ENCODE results near the gene HAUS8.
A peak's percentile ranks its signal among the peaks of the same experiment; 100 is the strongest.
"Not testable (repeated sequence)": the region's sequence is repeated elsewhere in the genome, so short reads cannot be mapped to it uniquely, and the experiment has no call there.

The HAUS8 gene

DNA sequence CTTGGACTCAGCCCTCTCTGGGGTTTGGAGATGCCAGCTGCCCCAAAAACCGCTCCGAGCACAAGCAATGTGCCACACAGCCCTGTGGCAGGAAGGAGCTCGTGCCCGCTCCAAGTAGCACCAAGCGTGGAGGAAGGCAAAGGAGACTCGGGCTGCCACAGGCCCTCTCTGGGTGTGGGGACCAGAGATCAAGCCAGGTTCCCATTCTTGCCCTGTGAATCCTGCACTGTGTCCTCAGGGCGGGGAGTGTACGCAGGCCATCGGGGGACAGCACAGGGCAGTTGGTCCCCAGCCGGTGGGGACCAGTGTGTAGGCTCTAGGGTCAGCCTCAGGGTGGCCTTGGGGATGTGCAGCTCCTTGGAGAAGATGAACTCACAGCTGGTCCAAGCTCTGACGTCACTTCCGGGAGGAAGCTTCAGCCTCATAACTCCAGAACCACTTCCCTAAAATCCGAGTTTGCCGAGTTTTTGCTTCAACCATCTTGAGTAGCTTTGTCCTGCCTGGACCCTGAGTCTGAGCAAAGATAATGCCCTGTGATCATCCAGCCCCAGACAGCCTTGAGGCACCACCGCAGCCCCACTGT is 39.3 kb downstream of the HAUS8 start:
- no peak for DNase-seq (ENCODE audit: low spot score)

DNA sequence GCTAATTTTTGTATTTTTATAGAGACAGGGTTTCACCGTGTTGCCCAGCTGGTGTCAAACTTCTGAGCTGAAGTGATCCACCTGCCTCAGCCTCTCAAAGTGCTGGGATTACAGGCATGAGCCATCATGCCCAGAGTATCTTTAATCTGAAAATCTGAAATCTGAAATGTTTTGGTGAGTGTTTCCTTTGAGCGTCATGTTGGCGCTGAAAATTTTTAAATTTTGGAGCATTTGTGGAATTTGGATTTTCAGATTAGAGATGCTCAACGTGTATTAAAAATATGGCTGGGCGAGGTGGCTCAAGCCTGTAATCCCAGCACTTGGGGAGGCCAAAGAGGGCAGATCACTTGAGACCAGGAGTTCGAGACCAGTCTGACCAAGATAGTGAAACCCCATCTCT is 43.5 kb downstream of the HAUS8 start:
- DNase-seq (ENCODE audit: low spot score), result no peak

DNA sequence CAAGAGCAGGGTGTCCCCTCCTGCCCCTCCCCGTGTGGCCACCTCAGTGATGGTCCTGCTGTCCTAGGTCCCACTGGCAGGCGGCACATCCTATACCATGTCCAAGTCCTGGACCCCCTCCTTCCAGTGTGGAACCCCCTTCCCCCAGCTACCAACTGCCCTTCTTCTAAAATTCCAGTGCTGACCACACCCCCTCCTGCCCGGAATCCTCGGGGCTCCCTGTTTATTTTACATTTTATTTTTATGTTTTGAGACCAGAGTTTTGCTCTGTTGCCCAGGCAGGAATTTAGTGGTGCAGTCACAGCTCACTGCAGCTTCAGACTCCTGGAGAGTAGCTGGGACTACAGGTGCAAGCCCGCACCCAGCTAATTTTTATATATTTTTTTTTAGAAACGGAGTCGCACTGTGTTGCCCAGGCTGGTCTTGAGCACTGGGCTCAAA is 47.7 kb downstream of the HAUS8 start:
- DNase-seq (ENCODE audit: low spot score), result no peak

DNA sequence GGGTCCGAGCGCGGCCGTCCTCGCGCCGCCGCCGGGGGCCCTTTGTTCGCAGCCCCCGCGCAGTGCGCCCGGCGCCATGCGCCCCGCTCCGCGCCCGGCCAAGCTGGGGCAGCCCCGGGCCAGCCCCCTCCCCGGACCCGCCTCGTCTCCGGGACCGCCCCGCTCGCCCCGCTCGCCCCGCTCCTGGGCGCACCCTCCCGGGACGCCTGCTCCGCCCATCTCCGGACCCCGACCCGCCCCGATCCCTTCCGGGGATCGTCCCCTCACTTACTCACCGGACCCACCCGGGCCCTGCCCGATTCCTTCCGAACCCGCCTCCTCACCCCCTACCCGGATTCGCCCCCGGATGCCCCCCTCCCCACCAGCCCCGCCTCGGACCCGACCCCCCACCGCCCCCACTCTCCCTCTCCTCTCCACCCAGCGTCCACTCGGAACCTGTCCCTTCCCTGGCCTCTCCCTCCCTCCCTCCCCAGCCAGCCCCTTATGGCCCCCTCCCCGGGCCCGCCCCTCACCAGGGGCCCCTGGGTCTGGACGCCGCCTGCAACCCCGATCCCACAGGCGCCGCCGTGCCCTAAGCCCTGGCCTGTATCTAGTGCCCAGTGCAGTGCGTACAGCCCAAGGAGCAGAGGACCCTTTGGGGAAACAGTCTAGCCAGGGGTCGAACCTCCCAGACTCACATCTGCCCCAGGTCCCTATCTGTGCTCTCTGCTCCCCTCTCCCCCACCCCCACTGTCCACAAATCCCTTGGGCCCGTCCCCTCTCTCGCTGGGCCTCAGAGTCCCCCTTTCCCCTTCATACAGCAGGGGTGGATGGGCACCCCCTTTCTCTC is 48.3 kb downstream of the HAUS8 start, which contains the start of gene CPAMD8:
CPAMD8 (minus strand) TSS at position 105 of the 829 bp plus-strand sequence. CDS start 168 bp downstream, outside the sequence.
- DNase-seq (ENCODE audit: low spot score), result no peak

DNA sequence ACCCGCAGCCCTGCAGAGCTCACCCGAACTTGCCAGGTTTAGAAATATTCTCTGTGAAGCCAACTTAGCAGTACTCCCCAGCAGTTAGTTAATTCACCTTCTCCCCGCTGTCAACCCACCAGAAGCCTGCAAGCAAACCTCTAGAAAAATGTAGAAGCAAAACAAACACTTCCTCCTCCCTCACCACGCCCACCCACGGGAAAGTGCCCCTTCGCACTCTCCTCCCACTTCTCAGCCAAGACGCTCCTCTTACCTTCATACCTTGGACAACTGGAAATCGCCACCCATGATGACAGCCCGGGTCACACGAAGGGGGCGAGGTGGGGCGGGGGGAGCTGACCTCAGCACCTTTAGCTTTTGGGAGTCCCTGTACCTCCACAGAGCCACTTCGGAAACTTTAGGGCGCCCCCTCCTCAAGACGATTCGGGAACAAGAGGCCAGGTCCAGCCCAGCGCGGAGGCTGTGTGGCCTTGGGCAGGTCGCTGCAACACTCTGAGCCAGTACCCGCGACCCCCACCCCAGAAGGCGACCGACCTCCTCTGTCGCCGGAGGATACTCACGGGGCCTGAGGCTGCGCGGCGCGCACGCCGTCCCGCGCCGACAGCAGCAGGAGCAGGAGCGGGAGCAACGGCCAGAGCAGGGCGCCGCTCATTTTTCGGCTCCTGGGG is 49.1 kb downstream of the HAUS8 start:
- DNase-seq (ENCODE audit: low spot score), result no peak

DNA sequence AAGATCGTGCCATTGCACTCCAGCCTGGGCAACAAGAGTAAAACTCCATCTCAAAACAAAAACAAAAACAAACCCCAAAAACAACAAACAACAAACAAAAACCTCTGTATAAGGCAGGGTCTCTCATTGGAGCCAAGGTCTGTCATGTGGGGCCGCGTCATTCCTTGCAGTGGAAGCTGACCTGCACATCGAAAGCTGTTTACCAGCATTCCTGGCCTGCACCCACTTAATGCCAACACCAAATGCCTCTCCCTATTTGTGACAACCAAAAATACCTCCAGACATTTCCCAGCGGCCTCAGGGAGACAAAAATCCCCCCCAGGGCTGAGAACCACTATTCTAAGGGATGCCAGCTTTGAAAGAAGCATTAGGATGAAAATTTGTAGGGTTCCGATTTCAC is 49.9 kb downstream of the HAUS8 start:
- no peak for DNase-seq (ENCODE audit: low spot score)

DNA sequence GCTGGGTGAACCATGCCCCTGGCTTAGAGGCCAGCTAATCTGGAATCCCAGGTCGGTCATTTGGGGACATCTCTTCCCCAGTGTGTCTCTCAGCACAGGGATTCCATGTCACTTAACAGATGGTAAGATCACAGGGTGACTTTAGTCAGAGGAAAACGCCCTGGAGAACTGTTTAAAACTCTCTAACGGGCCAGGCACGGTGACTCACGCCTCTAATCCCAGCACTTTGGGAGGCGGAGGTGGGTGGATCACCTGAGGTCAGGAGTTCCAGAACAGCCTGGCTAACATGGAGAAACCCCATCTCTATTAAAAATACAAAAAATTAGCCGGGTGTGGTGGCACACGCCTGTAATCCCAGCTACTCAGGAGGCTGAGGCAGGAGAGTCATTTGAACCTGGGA is 50.3 kb downstream of the HAUS8 start:
- not testable (repeated sequence) for DNase-seq (ENCODE audit: low spot score)

DNA sequence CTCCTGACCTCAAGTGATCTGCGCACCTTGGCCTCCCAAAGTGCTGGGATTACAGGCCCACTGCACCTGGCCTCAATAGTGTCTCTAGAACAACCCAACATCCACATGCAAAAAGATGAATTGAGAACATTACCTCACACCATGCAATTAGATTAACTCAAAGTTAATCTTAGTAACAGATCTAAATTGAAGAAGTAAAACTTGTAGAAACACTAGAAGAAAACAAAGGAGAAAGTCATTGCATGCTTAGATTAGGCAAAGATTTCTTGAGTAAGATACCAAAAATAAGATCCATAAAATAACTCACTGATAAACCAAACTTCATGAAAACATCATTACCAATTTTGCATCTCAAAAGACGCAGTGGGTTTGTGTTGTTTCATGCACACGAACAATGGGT is 51.4 kb downstream of the HAUS8 start:
- DNase-seq (ENCODE audit: low spot score), result no peak

DNA sequence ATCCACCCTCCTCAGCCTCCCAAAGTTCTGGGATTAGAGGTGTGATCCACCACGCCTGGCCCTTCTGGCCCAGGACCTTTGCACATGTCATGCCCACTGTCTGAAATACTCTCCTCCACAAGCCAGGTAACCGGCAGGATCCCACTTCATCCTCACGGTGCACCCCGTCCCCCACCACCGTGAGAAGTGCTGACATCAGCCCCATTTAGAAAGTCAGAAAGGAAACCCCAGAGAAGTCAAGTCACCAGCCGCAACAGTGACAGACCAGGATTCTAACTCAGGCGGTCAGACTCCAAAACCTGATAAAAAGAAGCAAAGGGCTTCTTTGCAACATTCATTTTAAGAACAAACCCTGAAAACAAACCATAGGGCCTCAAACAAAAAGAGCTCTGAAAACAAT is 52.5 kb downstream of the HAUS8 start:
- DNase-seq (ENCODE audit: low spot score), result no peak

DNA sequence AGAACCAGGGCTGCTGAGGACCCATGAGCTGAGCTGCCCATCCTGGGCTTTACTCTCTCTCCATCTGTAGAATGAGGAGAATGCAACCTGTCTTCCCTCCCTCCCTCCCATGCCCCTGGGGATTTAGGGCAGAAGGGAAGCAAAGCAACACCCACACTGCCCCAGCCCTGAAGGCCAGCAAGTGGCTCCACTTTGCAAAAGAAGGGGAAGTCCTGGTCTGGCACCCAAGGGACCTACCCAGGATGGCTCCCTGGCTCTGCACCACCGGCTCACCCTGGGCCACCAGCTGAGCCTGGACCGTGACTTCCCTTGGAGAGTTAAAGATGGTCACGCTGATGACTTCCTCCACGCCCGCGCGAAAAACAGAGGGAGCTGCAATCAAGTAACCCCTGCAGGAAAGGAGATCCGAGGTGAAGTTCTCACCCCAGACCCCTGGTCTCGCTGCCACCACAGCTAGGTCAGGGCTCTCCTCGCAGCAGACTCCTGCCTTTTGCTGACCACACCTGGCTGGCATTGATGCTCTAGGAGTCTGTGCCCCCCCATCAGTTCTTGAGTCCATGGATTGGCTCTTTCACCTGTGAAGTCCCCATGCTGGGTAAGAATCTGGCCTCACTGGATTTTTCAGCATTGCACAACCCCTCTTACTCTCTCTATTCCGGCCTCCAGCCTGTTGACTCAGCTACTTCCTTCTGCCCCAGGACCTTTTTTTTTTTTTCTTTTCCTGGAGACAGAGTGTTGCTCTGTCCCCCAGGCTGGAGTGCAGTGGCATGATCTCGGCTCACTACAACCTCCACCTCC is 53.3 kb downstream of the HAUS8 start:
- no peak for DNase-seq (ENCODE audit: low spot score)

DNA sequence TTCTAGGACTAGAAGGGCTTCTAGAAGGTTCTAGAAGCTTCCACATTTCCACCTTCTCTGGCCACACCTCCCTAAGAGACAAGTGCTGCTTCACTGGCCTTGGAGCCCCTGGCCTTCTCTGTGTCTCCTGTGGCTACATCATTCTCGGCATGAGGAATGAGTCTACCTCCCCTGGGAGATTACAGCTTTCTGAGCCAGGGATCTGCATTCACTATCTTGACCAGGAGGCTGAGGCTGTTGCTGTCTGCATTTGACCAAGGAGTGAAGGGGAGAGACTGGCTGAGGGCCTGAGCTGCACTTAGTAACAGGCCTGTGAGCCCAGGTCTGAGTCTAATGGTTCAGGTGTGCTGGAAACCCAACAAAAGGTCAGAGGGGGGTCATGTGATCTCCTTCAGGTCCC is 53.9 kb downstream of the HAUS8 start:
- no peak for DNase-seq (ENCODE audit: low spot score)

DNA sequence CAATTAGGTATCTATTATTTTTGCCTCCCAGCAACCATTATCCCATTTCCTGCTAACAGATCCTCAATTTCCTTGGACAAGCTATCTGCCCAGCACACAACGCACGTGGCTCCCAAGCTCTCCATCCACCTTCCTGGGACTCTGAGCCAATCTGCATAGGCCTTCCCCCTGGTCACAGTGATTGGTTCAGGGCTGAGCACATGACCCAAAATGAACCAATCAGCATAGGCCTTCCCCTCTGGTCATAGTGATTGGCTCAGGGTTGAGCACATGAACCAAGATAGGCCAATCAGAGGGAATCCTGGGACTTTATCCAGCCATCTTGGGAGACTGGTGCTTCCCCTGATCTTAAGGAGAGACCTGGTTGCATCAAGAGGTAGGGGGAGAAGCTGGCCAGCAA is 54.4 kb downstream of the HAUS8 start:
- DNase-seq (ENCODE audit: low spot score), result no peak

DNA sequence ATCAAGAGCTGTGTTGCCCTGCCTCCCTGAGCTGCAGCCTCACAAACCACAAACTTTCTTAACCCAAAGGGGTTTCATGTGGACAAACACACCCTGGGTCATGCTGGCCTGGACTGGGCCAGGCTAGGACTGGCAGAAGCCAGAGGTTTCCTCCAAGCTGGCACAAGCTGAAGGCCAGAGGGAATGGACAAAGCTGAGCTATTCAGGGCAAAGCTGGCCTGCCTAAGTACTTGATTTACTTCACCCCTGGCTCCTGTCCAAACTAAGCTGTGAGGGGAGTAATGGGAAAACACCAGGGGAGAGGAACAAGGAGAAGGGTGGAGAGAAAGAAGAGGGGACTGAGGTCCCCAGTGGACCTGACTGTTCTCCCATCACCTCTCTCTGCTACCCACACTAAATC is 54.9 kb downstream of the HAUS8 start:
- DNase-seq (ENCODE audit: low spot score), result no peak

DNA sequence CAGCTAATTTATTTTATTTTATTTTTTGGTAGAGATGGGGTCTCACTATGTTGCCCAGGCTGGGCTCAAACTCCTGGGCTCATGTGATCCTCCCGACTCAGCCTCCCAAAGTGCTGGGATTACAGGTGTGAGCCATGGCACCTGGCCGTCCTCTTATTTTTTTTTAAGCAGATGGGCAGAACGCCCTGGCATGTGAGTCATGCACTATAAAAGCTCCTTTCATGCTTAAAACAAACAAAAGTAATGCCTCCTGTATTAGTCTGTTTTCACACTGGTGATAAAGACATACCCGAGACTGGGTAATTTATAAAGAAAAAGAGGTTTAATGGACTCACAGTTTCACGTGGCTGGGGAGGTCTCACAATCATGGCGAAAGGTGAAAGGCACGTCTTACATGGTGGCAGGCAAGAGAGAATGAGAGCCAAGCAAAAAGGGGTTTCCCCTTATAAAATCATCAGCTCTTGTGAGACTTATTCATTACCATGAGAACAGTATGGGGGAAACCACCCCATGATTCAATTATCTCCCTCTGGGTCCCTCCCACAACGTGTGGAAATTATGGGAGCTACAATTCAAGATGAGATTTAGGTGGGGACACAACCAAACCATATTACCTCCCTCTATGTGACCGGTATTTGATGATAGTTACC is 60.9 kb downstream of the HAUS8 start:
- DNase-seq (ENCODE audit: low spot score), result not testable (repeated sequence)

DNA sequence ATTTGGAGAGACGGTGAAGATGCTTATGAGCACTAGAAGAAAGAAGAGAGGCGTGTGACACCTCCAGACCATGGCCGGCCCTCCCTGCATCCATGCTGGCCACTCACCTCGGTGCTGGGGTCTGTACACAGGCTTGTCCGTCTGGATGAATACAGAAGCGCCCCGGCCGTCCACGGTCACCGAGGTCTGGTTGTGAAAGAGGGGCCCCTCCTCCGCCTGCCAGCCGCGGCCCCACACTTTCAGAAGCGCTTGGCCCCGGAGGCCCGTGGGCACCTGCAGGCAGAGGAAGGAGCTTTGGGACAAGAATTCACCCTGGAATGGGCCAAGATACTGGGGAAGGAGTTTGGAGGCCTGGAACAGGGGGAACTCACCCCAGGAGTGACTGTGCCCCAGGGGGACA is 63.8 kb downstream of the HAUS8 start:
- no peak for DNase-seq (ENCODE audit: low spot score)

DNA sequence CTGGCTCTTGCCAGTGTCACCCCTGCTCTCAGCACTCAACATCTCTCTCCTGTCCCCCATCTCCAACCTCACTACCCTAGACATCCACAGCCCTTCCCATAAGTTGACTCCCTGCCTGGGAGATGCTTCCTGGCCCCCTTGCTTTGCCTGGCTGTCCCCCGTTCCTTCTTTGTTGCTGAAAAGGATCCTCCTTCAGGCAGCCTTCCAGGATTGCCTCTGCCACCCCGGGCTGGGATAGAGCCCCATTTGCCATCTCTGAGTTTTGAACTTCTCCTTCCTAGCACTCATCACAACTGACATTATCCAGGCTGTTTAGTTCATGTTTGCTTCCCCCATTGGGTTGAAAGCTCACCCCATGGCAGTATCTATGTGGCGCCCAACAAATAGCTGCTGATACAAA is 68.7 kb downstream of the HAUS8 start:
- no peak for DNase-seq (ENCODE audit: low spot score)

DNA sequence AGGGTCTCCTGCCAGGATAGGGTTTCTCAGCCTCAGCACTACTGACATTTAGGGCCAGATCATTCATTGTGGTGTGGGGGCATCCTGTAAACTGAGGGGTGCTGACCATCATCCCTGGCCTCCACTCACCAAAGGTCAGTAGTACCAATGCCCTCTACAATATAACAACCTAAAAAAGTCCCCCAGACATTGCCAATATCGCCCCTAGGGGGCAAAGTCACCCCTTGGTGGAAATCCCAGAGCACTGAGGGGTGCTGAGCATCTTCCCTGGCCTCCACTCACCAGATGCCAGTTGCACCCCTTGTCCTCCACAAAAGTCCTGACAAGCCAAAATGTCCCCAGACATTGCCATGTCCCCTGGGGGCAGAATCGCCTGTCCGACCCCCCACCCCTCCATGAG is 70.3 kb downstream of the HAUS8 start:
- DNase-seq (ENCODE audit: low spot score), result no peak

DNA sequence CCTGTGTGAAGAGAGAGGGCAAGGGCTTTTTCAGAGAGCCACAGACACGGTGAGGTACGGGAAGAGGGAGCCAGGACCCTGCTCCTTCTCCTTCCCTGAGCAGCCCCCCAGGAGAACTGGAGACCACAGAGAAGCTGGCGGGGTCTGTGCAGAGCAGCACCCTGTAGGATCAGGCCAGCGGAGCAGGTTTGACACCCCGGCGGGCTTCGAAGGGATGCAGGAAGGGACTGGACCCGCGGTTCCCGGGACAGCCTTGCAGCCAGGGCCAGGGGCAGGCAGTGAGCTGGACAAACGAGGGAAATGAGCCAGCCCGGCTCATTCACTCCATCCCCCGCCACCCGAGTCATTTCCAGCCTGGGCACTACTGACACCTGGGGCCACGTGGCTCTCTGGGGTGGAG is 70.9 kb downstream of the HAUS8 start:
- DNase-seq (ENCODE audit: low spot score), result no peak

DNA sequence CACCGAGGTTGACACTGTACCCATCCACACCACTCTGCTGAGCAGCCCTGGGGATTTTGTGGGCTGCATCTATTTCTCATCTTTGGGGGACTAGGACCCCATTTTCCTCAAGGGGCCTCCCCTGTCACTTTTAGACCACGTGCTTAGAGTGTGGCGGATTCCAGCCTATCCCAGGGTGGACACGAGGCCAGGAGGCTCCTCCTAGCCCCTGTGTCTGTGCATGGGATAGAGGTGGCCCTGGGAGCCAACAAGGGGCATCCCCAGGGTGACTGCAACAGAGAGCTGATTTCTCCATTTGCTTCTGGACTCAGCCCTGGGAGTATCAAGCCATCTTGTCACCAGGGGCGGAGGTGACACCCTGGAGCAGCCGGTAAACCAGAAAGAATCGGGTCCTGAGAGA is 72.8 kb downstream of the HAUS8 start:
- no peak for DNase-seq (ENCODE audit: low spot score)

DNA sequence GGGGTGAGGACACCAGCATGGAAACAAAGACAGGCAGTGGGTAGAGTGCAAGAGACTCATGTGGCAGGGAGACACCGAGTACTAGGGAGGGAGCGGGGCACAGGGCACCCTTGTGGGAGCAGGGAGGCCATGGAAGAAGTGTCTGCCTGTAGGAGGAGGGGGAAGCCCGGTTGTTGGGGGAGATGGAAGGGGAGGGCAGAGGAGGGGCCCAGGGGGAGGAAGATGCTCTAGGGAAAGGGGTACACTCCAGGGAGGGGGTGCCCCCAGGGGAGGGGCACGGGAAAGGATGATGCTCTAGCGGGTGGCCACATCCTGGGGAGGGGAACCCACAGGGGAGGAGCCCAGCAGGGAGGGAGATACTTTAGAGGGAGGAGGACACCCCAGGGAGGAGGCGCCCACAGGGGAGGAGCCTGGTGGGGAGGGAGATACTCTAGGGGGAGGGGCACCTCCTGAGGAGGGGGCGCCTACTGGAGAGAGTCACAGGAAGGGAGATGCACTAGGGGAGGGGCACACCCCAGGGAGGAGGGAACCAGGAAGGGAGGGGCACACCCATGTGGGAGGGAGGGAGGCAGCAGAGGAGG is 73.6 kb downstream of the HAUS8 start:
- DNase-seq (ENCODE audit: low spot score), result peak; percentile 4
